GM12878 (cell line): ENCODE measurements around the gene BAHD1. TPM values are rescaled to one million over a fixed set of nuclear protein-coding genes. Genes with fewer than 3 reads are reported as not detected.

ENCODE experiments used
- BCL11A ChIP-seq: IDR thresholded peaks from 2 replicates; pipeline ENCODE4 v1.6.1; 2011; ENCODE audit warnings: low read depth, low read length
- CHD1 ChIP-seq: IDR thresholded peaks from 2 replicates; pipeline ENCODE4 v1.6.1; 2012; ENCODE audit warnings: low read depth, low read length, improper control_type of control experiment
- CHD2 ChIP-seq: IDR thresholded peaks from 2 replicates; pipeline ENCODE4 v1.6.1; 2011; ENCODE audit warnings: low read depth, low read length, improper control_type of control experiment, borderline replicate concordance
- EGR1 ChIP-seq, 2 experiments: IDR thresholded peaks; 1 replicate in 1 of 2; 2 replicates in 1 of 2; pipeline ENCODE4 v1.6.1; 2011 to 2012; ENCODE audit warnings: low read depth in 2 of 2, low read length in 2 of 2, borderline replicate concordance in 1 of 2, mild to moderate bottlenecking in 1 of 2, moderate library complexity in 1 of 2
- EP300 ChIP-seq, 2 experiments: fragments of 150-350 bp in 1 of 2; IDR thresholded peaks; 2 replicates each; pipeline ENCODE4 v1.6.1; 2011 to 2012; ENCODE audit warnings: low read depth in 2 of 2, low read length in 2 of 2, borderline replicate concordance in 1 of 2, improper control_type of control experiment in 1 of 2, inconsistent platforms in 1 of 2; ENCODE audit not compliant: control insufficient read depth in 1 of 2
- HDAC6 ChIP-seq: fragments of 200-600 bp; sonication (generic); IDR thresholded peaks from one replicate; pipeline ENCODE4 v1.8.0; 2017; ENCODE audit warnings: antibody characterized with exemption; ENCODE audit not compliant: unreplicated experiment
- JUNB ChIP-seq: IDR thresholded peaks from 2 replicates; pipeline ENCODE4 v1.6.1; 2016; ENCODE audit warnings: antibody characterized with exemption, mild to moderate bottlenecking
- KDM1A ChIP-seq: fragments of 200-600 bp; sonication (generic); IDR thresholded peaks from 2 replicates; pipeline ENCODE4 v1.6.1; 2016; ENCODE audit warnings: borderline replicate concordance
- MEF2A ChIP-seq: IDR thresholded peaks from 2 replicates; pipeline ENCODE4 v1.6.1; 2011; ENCODE audit warnings: low read depth, mild to moderate bottlenecking, low read length, moderate library complexity; ENCODE audit not compliant: insufficient read depth
- MXI1 ChIP-seq: fragments of 150-350 bp; IDR thresholded peaks from 2 replicates; pipeline ENCODE4 v1.6.1; 2011; ENCODE audit warnings: low read depth, mild to moderate bottlenecking, inconsistent platforms, low read length, improper control_type of control experiment
- MYC ChIP-seq: IDR thresholded peaks from 2 replicates; pipeline ENCODE4 v1.6.1; 2011; ENCODE audit warnings: mild to moderate bottlenecking, low read length, moderate library complexity, inconsistent platforms; ENCODE audit not compliant: insufficient read depth, insufficient replicate concordance, insufficient read length, severe bottlenecking
- POU2F2 ChIP-seq: IDR thresholded peaks from 3 replicates; pipeline ENCODE4 v1.6.1; 2011; ENCODE audit warnings: low read depth, mild to moderate bottlenecking, low read length, borderline replicate concordance
- SIN3A ChIP-seq: IDR thresholded peaks from 2 replicates; pipeline ENCODE4 v1.6.1; 2012; ENCODE audit warnings: low read depth, low read length, improper control_type of control experiment
- SP1 ChIP-seq: IDR thresholded peaks from one replicate; pipeline ENCODE4 v1.6.1; 2011; ENCODE audit warnings: low read depth, low read length
- SRF ChIP-seq, 2 experiments: IDR thresholded peaks; 2 replicates each; pipeline ENCODE4 v1.6.1; 2011; ENCODE audit warnings: low read depth in 2 of 2, low read length in 2 of 2, mild to moderate bottlenecking in 1 of 2, moderate library complexity in 1 of 2
- TARDBP ChIP-seq: IDR thresholded peaks from 2 replicates; pipeline ENCODE4 v1.6.1; 2016; ENCODE audit warnings: borderline replicate concordance
- WRNIP1 ChIP-seq: IDR thresholded peaks from 2 replicates; pipeline ENCODE4 v1.6.1; 2011; ENCODE audit warnings: low read depth, low read length, improper control_type of control experiment, borderline replicate concordance
- polyA plus RNA-seq, 11 experiments: library from polyadenylated mRNA; depleted of rRNA in 4 of 11; unstranded in 6 of 11; stranded (reverse) in 5 of 11; fragments of >200 nt; fragmentation: Nextera tagmentation in 4 of 11; fragmentation: Illumina TruSeq in 1 of 11; extraction: Ambion mirVana in 4 of 11; extraction: Trizol in 1 of 11; gene quantifications; 1 replicate in 1 of 11; 2 replicates in 10 of 11; pipeline versions ENCODE4 v1.2.1 to v1.2.3, GENCODE V29; 2011 to 2016; ENCODE audit warnings: inconsistent platforms in 2 of 11, missing spikeins in 2 of 11, low read depth in 1 of 11
- total RNA-seq, 4 experiments: library from RNA; depleted of rRNA in 3 of 4; stranded (reverse); fragments of >200 nt in 3 of 4; fragmentation: Illumina TruSeq in 1 of 4; extraction: Trizol in 1 of 4; gene quantifications; 2 replicates each; pipeline versions ENCODE4 v1.2.1 to v1.2.3, GENCODE V29; 2013 to 2021
- TF ChIP-seq, protein P1 (sequence below): fragments of 450-650 bp; formaldehyde crosslinking; IDR thresholded peaks from 2 replicates; pipeline ENCODE4 v1.4.0; 2022; ENCODE audit warnings: mild to moderate bottlenecking, moderate library complexity
- TF ChIP-seq, protein P2 (sequence below): IDR thresholded peaks from 2 replicates; pipeline ENCODE4 v1.6.1; 2011; ENCODE audit warnings: borderline replicate concordance, low read depth, mild to moderate bottlenecking, moderate library complexity, mixed read lengths, low read length; ENCODE audit not compliant: insufficient read depth; ENCODE audit errors: extremely low read length
- TF ChIP-seq, protein P3 (sequence below): IDR thresholded peaks from 2 replicates; pipeline ENCODE4 v1.6.1; 2012; ENCODE audit warnings: low read depth, low read length, improper control_type of control experiment
- TF ChIP-seq, protein P4 (sequence below): fragments of 450-650 bp; IDR thresholded peaks from 2 replicates; pipeline ENCODE4 v1.6.1; 2014; ENCODE audit warnings: mild to moderate bottlenecking

Gene BAHD1
- total and polyA plus RNA-seq, 10 of the 15 experiments (the other 5 are each of a cell fraction or from before 2014, with no cell fraction given): 0.21 to 21.8 (median 5.8) TPM

DNA sequence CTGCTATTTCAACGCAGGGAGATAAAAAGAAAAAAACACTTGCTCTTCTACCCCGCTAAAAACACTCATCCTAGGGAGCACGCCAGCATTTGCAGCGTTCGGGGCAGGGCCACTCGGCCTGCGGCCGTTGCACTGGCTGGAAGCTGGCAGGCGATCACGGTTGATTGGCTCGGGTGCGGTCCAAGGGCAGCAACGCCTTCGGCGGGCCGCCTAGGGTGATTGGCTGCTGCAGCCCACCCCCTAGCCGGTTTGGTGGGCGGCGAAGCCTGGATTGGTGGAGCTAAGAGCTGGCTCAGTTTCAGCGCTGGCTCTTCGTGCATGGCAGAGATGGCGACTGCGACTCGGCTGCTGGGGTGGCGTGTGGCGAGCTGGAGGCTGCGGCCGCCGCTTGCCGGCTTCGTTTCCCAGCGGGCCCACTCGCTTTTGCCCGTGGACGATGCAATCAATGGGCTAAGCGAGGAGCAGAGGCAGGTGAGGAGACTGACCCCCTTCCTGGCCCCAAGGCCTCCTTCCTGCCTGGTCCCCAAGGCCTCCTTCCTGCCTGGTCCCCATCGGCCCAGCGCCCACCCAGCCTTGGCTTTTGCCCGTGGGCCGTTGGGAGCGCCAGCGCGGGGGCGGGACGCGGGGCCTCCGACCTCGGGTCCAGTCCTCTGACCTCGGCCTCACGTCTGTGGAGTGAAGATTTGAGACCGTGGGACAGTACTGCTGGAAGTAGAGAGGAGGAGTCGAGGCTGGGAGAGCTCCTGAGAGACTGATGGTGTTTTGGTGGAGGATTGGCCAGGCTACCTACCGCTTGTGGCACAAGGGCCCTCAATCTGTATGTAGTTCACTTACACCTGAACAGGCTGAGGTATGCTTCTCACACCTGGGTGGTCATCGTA lies 35.0 kb upstream of the BAHD1 start, which contains the start of gene IVD (continued):
- TF ChIP-seq WRNIP1 (no peak), SRF (IDR thresholded peaks at IDR 0.05; ENCODE audit: low read depth in 2 of 2, low read length in 2 of 2) (0 out of 4 replicates have a peak, but pooled peaks of 1 of the 2 experiments have one; percentile 10), KDM1A (no peak), MYC (no peak), HDAC6 (peak; percentile 29), MXI1 (peak; percentile 73; the same call in 1 of the 2 replicates), BCL11A (no peak), EGR1 (IDR thresholded peaks at IDR 0.05; ENCODE audit: borderline replicate concordance in 1 of 2, low read depth in 2 of 2, low read length in 2 of 2) (0 out of 3 replicates have a peak, but pooled peaks of 1 of the 2 experiments have one; percentile 48), SP1 (peak; percentile 96), JUNB (no peak), POU2F2 (peak; percentile 65; the same call in 2 of the 3 replicates), MEF2A (no peak), EP300 (IDR thresholded peaks at IDR 0.05; ENCODE audit: borderline replicate concordance in 1 of 2, control insufficient read depth in 1 of 2, low read depth in 2 of 2, low read length in 2 of 2) (no peak), CHD1 (no peak), SIN3A (peak; percentile 52; the same call in 1 of the 2 replicates), TARDBP (no peak), CHD2 (peak; percentile 94)
- TF ChIP-seq, protein P1, sequence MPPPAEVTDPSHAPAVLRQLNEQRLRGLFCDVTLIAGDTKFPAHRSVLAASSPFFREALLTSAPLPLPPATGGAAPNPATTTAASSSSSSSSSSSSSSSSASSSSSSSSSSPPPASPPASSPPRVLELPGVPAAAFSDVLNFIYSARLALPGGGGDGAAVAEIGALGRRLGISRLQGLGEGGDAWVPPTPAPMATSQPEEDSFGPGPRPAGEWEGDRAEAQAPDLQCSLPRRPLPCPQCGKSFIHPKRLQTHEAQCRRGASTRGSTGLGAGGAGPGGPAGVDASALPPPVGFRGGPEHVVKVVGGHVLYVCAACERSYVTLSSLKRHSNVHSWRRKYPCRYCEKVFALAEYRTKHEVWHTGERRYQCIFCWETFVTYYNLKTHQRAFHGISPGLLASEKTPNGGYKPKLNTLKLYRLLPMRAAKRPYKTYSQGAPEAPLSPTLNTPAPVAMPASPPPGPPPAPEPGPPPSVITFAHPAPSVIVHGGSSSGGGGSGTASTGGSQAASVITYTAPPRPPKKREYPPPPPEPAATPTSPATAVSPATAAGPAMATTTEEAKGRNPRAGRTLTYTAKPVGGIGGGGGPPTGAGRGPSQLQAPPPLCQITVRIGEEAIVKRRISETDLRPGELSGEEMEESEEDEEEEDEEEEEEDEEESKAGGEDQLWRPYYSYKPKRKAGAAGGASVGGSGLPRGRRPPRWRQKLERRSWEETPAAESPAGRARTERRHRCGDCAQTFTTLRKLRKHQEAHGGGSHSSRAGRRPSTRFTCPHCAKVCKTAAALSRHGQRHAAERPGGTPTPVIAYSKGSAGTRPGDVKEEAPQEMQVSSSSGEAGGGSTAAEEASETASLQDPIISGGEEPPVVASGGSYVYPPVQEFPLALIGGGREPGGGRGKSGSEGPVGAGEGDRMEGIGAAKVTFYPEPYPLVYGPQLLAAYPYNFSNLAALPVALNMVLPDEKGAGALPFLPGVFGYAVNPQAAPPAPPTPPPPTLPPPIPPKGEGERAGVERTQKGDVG: no peak
- TF ChIP-seq, protein P2, sequence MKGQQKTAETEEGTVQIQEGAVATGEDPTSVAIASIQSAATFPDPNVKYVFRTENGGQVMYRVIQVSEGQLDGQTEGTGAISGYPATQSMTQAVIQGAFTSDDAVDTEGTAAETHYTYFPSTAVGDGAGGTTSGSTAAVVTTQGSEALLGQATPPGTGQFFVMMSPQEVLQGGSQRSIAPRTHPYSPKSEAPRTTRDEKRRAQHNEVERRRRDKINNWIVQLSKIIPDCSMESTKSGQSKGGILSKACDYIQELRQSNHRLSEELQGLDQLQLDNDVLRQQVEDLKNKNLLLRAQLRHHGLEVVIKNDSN: no peak
- TF ChIP-seq, protein P3, sequence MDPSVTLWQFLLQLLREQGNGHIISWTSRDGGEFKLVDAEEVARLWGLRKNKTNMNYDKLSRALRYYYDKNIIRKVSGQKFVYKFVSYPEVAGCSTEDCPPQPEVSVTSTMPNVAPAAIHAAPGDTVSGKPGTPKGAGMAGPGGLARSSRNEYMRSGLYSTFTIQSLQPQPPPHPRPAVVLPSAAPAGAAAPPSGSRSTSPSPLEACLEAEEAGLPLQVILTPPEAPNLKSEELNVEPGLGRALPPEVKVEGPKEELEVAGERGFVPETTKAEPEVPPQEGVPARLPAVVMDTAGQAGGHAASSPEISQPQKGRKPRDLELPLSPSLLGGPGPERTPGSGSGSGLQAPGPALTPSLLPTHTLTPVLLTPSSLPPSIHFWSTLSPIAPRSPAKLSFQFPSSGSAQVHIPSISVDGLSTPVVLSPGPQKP: no peak
- TF ChIP-seq, protein P4, sequence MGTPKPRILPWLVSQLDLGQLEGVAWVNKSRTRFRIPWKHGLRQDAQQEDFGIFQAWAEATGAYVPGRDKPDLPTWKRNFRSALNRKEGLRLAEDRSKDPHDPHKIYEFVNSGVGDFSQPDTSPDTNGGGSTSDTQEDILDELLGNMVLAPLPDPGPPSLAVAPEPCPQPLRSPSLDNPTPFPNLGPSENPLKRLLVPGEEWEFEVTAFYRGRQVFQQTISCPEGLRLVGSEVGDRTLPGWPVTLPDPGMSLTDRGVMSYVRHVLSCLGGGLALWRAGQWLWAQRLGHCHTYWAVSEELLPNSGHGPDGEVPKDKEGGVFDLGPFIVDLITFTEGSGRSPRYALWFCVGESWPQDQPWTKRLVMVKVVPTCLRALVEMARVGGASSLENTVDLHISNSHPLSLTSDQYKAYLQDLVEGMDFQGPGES: peak; percentile 84
